NCI-H187 treated with DMSO at 0.1 percent for 48 hours (cell line): ENCODE results near the gene ARRDC5.
"Not testable (repeated sequence)": the region's sequence is repeated elsewhere in the genome, so short reads cannot be mapped to it uniquely, and the experiment has no call there.

Experiments
- DNase-seq: peaks from one replicate; lab custom pipeline; 2025; lab: John Stamatoyannopoulos, UW

The ARRDC5 gene

GRCh38 chr19:4868286-4868834 lies 34.3 kb downstream of the ARRDC5 start:
- DNase-seq = no peak

- no peak for DNase-seq
These were observed 35.0 kb downstream of the ARRDC5 start, which contains the start of gene PLIN3 for GRCh38 chr19:4867534-4868285. Gene PLIN3, minus strand, starts transcription at chr19:4867667. Its CDS starts 6,273 bp downstream, at chr19:4861394.

- no peak for DNase-seq
These were observed 35.9 kb downstream of the ARRDC5 start for GRCh38 chr19:4866595-4867424.

GRCh38 chr19:4861147-4861546 lies 41.5 kb downstream of the ARRDC5 start:
- DNase-seq = no peak

GRCh38 chr19:4859697-4860096 lies 43.0 kb downstream of the ARRDC5 start:
- DNase-seq = no peak

GRCh38 chr19:4856468-4856867 lies 46.2 kb downstream of the ARRDC5 start:
- DNase-seq = not testable (repeated sequence)

- DNase-seq = not testable (repeated sequence)
These were observed 49.2 kb downstream of the ARRDC5 start for GRCh38 chr19:4853506-4853905.

- no peak for DNase-seq
These were observed 50.2 kb downstream of the ARRDC5 start for GRCh38 chr19:4852484-4852883.

- peak; percentile 22 for DNase-seq
These were observed 51.0 kb downstream of the ARRDC5 start for GRCh38 chr19:4851551-4852290.

- no peak for DNase-seq
These were observed 53.7 kb downstream of the ARRDC5 start for GRCh38 chr19:4849019-4849418.

GRCh38 chr19:4847190-4847973 lies 55.3 kb downstream of the ARRDC5 start:
- no peak for DNase-seq

- DNase-seq = not testable (repeated sequence)
These were observed 56.7 kb downstream of the ARRDC5 start for GRCh38 chr19:4845975-4846374.

- DNase-seq = no peak
These were observed 58.1 kb downstream of the ARRDC5 start for GRCh38 chr19:4844348-4845179.

- DNase-seq = no peak
These were observed 59.1 kb downstream of the ARRDC5 start for GRCh38 chr19:4843647-4843965.
